K562 (cell line): Measurements from ENCODE around the gene GORASP2. TPM values are rescaled to one million over a fixed set of nuclear protein-coding genes. Genes with fewer than 3 reads are reported as not detected.

Experiments used
- ADNP ChIP-seq: fragments of 200-800 bp; sonication (Bioruptor generic); IDR thresholded peaks from 2 replicates; pipeline ENCODE4 v1.6.1; 2016; ENCODE audit warnings: missing genetic modification characterization, missing compliant biosample characterization
- BCOR ChIP-seq: fragments of 450-650 bp; IDR thresholded peaks from 2 replicates; pipeline ENCODE4 v1.6.1; 2016
- CBFB ChIP-seq: sonication (generic); formaldehyde crosslinking; IDR thresholded peaks from 2 replicates; pipeline ENCODE4 v1.4.0; 2020; ENCODE audit warnings: mild to moderate bottlenecking, missing genetic modification reagents
- CBX3 ChIP-seq, 2 experiments: IDR thresholded peaks; 1 replicate in 1 of 2; 2 replicates in 1 of 2; pipeline ENCODE4 v1.6.1; 2012; ENCODE audit warnings: inconsistent platforms in 2 of 2, low read length in 2 of 2, borderline replicate concordance in 1 of 2, control low read depth in 1 of 2
- CHD1 ChIP-seq: fragments of 200-600 bp; sonication (generic); IDR thresholded peaks from one replicate; pipeline ENCODE4 v1.6.1; 2012; ENCODE audit warnings: mild to moderate bottlenecking, moderate library complexity, low read length, inconsistent platforms
- FOXJ2 ChIP-seq: fragments of 200-800 bp; sonication (Bioruptor generic); IDR thresholded peaks from 2 replicates; pipeline ENCODE4 v1.6.1; 2016; ENCODE audit warnings: missing genetic modification characterization, missing compliant biosample characterization
- HNRNPLL ChIP-seq: fragments of 200-400 bp; formaldehyde crosslinking; IDR thresholded peaks from 2 replicates; pipeline ENCODE4 v1.6.1; 2017; ENCODE audit warnings: low read length, low read depth, mild to moderate bottlenecking; ENCODE audit not compliant: poor library complexity, severe bottlenecking
- LCOR ChIP-seq: sonication (generic); formaldehyde crosslinking; IDR thresholded peaks from 2 replicates; pipeline ENCODE4 v1.8.0; 2022; ENCODE audit warnings: mild to moderate bottlenecking, missing genetic modification reagents
- MTA3 ChIP-seq: fragments of 450-650 bp; formaldehyde crosslinking; IDR thresholded peaks from 2 replicates; pipeline ENCODE4 v1.6.1; 2017; ENCODE audit warnings: mild to moderate bottlenecking, borderline replicate concordance
- SAP30 ChIP-seq: fragments of 200-600 bp; sonication (generic); IDR thresholded peaks from 2 replicates; pipeline ENCODE4 v1.6.1; 2012; ENCODE audit warnings: borderline replicate concordance, low read depth, mild to moderate bottlenecking, moderate library complexity, low read length, control low read depth, inconsistent platforms; ENCODE audit not compliant: insufficient read depth, poor library complexity, severe bottlenecking
- STAG1 ChIP-seq: sonication (generic); formaldehyde crosslinking; IDR thresholded peaks from 2 replicates; pipeline ENCODE4 v1.5.0; 2020; ENCODE audit warnings: missing genetic modification reagents, borderline replicate concordance
- ZBTB1 ChIP-seq: sonication (generic); formaldehyde crosslinking; IDR thresholded peaks from 2 replicates; pipeline ENCODE4 v1.8.1; 2023; ENCODE audit warnings: missing genetic modification reagents, low read depth, mild to moderate bottlenecking, borderline replicate concordance
- ZNF431 ChIP-seq: sonication (generic); formaldehyde crosslinking; IDR thresholded peaks from 2 replicates; pipeline ENCODE4 v1.8.0; 2022; ENCODE audit warnings: mild to moderate bottlenecking, missing genetic modification reagents
- ZNF444 ChIP-seq: fragments of 250-450 bp; sonication (Bioruptor Pico); IDR thresholded peaks from 2 replicates; pipeline ENCODE4 v1.4.0; 2020; ENCODE audit warnings: mild to moderate bottlenecking, moderate library complexity
- polyA plus RNA-seq, 8 experiments: library from polyadenylated mRNA; depleted of rRNA in 4 of 8; stranded (reverse) in 5 of 8; unstranded in 3 of 8; fragments of >200 nt; fragmentation: Nextera tagmentation in 2 of 8; fragmentation: Illumina TruSeq in 1 of 8; extraction: Ambion mirVana in 2 of 8; extraction: Trizol in 1 of 8; gene quantifications; 2 replicates each; pipeline versions ENCODE4 v1.2.1 to v1.2.3, GENCODE V29; 2011 to 2014; ENCODE audit warnings: inconsistent platforms in 1 of 8, missing spikeins in 1 of 8
- total RNA-seq, 7 experiments: library from RNA; depleted of rRNA in 6 of 7; stranded (reverse); fragments of >200 nt in 6 of 7; fragmentation: Illumina TruSeq in 2 of 7; extraction: Trizol in 2 of 7; gene quantifications; 2 replicates each; pipeline versions ENCODE4 v1.2.1 to v1.2.3, GENCODE V29; 2011 to 2021; ENCODE audit warnings: low replicate concordance in 1 of 7
- TF ChIP-seq, protein P1 (sequence below): fragments of 450-650 bp; IDR thresholded peaks from 2 replicates; pipeline ENCODE4 v1.7.1; 2018; ENCODE audit warnings: mild to moderate bottlenecking, low read depth; ENCODE audit not compliant: partially characterized antibody
- TF ChIP-seq, protein P2 (sequence below): fragments of 250-450 bp; sonication (Bioruptor Pico); IDR thresholded peaks from 2 replicates; pipeline ENCODE4 v1.4.0; 2020
- TF ChIP-seq, protein P3 (sequence below): fragments of 450-650 bp; IDR thresholded peaks from 2 replicates; pipeline ENCODE4 v1.6.1; 2016; ENCODE audit warnings: mild to moderate bottlenecking
- TF ChIP-seq, protein P4 (sequence below): fragments of 200-800 bp; sonication (Bioruptor generic); IDR thresholded peaks from 2 replicates; pipeline ENCODE4 v1.6.1; 2017; ENCODE audit warnings: missing genetic modification characterization, missing compliant biosample characterization

GORASP2 gene
- total and polyA plus RNA-seq, 9 of the 15 experiments (the other 6 are each of a cell fraction or from before 2014, with no cell fraction given): 27.4 to 180 (median 59.6) TPM

DNA sequence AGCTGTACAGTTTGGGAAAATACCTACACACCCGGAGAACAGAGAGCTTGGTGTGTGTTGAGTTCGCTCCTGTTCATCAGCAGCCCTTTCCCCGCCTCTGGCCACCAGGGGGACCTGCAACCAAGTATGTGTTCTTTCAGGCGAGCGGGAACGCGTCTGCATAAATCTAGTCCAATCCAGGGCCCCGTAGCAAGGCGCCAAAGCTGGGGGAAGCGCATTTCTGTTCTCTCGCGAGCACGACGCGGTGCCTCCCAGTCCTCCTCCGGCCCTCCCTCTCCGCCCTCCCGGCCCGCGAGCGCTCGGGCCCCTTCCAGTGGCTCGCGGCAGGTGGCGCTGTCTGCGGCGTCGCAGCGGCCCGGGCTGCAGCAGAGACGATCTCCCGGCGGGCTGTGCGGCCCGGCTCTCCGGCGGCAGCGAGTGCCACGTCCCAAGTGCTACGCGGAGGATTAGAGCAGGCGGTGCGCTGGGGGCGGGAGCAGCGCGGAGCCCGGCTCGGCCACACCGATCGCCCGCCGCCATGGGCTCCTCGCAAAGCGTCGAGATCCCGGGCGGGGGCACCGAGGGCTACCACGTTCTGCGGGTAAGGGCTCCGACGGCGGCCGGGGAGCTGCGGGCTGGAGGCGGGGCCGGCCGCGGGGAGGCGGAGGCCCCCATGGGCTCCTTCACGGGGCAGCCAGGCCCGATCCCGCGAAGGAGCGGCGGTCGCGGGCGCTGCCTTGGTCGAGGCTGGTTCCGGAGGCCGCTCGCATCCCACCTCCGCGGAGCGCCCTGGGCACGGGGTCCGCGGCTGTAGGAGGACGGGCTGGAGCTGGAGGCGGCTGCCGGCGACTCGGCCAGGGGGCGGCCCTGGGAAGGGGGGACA lies at the start of gene GORASP2 (continued):
- TF ChIP-seq ZNF431 (peak; percentile 86), MTA3 (peak; percentile 99), ADNP (tag) (peak; percentile 71; the same call in 1 of the 2 replicates), ZNF444 (CRISPR knock-in tag) (no peak), CBFB (CRISPR knock-in tag) (no peak; the same call in 1 of the 2 replicates), BCOR (peak; percentile 86; the same call in 1 of the 2 replicates), FOXJ2 (tag) (peak; percentile 89), CBX3 (IDR thresholded peaks at IDR 0.05; ENCODE audit: borderline replicate concordance in 1 of 2, low read length in 2 of 2) (peak in 1 of 2 experiments; percentile 83; a peak in 2 of 3 replicates), CHD1 (peak; percentile 12), HNRNPLL (peak; percentile 91), ZBTB1 (CRISPR knock-in tag) (peak; percentile 78; the same call in 1 of the 2 replicates), STAG1 (CRISPR knock-in tag) (peak; percentile 67; the same call in 1 of the 2 replicates), SAP30 (peak; percentile 62), LCOR (CRISPR knock-in tag) (peak; percentile 98)
- TF ChIP-seq, protein P1, sequence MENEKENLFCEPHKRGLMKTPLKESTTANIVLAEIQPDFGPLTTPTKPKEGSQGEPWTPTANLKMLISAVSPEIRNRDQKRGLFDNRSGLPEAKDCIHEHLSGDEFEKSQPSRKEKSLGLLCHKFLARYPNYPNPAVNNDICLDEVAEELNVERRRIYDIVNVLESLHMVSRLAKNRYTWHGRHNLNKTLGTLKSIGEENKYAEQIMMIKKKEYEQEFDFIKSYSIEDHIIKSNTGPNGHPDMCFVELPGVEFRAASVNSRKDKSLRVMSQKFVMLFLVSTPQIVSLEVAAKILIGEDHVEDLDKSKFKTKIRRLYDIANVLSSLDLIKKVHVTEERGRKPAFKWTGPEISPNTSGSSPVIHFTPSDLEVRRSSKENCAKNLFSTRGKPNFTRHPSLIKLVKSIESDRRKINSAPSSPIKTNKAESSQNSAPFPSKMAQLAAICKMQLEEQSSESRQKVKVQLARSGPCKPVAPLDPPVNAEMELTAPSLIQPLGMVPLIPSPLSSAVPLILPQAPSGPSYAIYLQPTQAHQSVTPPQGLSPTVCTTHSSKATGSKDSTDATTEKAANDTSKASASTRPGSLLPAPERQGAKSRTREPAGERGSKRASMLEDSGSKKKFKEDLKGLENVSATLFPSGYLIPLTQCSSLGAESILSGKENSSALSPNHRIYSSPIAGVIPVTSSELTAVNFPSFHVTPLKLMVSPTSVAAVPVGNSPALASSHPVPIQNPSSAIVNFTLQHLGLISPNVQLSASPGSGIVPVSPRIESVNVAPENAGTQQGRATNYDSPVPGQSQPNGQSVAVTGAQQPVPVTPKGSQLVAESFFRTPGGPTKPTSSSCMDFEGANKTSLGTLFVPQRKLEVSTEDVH: peak; percentile 90
- TF ChIP-seq, protein P2, sequence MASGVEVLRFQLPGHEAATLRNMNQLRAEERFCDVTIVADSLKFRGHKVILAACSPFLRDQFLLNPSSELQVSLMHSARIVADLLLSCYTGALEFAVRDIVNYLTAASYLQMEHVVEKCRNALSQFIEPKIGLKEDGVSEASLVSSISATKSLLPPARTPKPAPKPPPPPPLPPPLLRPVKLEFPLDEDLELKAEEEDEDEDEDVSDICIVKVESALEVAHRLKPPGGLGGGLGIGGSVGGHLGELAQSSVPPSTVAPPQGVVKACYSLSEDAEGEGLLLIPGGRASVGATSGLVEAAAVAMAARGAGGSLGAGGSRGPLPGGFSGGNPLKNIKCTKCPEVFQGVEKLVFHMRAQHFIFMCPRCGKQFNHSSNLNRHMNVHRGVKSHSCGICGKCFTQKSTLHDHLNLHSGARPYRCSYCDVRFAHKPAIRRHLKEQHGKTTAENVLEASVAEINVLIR (CRISPR knock-in tag): peak; percentile 44; the same call in 1 of the 2 replicates
- TF ChIP-seq, protein P3, sequence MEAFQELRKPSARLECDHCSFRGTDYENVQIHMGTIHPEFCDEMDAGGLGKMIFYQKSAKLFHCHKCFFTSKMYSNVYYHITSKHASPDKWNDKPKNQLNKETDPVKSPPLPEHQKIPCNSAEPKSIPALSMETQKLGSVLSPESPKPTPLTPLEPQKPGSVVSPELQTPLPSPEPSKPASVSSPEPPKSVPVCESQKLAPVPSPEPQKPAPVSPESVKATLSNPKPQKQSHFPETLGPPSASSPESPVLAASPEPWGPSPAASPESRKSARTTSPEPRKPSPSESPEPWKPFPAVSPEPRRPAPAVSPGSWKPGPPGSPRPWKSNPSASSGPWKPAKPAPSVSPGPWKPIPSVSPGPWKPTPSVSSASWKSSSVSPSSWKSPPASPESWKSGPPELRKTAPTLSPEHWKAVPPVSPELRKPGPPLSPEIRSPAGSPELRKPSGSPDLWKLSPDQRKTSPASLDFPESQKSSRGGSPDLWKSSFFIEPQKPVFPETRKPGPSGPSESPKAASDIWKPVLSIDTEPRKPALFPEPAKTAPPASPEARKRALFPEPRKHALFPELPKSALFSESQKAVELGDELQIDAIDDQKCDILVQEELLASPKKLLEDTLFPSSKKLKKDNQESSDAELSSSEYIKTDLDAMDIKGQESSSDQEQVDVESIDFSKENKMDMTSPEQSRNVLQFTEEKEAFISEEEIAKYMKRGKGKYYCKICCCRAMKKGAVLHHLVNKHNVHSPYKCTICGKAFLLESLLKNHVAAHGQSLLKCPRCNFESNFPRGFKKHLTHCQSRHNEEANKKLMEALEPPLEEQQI: peak; percentile 95
- TF ChIP-seq, protein P4, sequence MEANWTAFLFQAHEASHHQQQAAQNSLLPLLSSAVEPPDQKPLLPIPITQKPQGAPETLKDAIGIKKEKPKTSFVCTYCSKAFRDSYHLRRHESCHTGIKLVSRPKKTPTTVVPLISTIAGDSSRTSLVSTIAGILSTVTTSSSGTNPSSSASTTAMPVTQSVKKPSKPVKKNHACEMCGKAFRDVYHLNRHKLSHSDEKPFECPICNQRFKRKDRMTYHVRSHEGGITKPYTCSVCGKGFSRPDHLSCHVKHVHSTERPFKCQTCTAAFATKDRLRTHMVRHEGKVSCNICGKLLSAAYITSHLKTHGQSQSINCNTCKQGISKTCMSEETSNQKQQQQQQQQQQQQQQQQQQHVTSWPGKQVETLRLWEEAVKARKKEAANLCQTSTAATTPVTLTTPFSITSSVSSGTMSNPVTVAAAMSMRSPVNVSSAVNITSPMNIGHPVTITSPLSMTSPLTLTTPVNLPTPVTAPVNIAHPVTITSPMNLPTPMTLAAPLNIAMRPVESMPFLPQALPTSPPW (CRISPR knock-in tag): peak; percentile 92
